HG03432 (cell line): ENCODE data around the gene PPP4C.
A peak's percentile ranks its signal among the peaks of the same experiment; 100 is the strongest.

Experiments
- ATAC-seq: cut with Tn5 transposase; IDR thresholded peaks from one replicate; pipeline ENCODE4 v1.9.1; 2021; ENCODE audit warnings: mild to moderate bottlenecking, moderate library complexity; ENCODE audit not compliant: unreplicated experiment

PPP4C gene

GRCh38 chr16:30054959-30055553 is 20.7 kb upstream of the PPP4C start:
- no peak for ATAC-seq

- ATAC-seq = no peak
These were observed 15.4 kb upstream of the PPP4C start for GRCh38 chr16:30060346-30060745.

DNA sequence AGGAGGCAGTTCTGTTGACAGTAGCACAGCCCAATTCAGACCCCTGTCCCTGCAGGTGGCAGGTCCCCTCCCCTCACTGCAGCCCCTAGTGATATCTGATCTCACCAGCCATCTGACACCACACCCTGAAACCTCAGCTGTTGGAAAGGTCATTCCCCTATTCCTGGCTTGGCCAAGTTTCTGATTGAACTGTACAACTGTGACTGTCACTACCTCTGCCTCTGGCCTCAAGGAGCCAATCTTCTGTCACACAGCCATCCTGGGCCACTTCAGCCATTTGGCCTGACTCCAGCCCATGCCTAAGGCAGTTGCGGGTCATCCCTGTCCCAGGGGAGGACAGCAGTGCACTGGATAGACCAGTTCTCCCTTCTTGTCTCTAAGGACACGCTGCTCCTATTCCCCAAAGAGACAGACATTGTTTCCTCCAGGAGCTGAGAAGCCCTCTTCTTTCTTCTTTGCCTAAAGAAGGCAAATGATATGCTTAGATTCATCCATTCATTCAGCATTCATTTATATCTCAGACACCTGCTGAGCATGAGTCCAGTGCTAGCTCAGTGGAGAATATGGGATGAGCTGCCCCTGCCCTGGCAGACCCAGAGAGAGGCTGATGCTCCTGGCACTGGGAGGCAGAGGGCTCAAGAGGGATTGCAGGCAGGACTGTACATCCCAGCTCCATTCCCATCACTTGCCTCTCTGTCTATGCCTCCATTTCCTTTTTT is 14.8 kb upstream of the PPP4C start:
- no peak for ATAC-seq

- no peak for ATAC-seq
These were observed 12.4 kb upstream of the PPP4C start for GRCh38 chr16:30063278-30063892.

GRCh38 chr16:30063893-30064728 is 11.7 kb upstream of the PPP4C start:
- peak; percentile 26 for ATAC-seq

DNA sequence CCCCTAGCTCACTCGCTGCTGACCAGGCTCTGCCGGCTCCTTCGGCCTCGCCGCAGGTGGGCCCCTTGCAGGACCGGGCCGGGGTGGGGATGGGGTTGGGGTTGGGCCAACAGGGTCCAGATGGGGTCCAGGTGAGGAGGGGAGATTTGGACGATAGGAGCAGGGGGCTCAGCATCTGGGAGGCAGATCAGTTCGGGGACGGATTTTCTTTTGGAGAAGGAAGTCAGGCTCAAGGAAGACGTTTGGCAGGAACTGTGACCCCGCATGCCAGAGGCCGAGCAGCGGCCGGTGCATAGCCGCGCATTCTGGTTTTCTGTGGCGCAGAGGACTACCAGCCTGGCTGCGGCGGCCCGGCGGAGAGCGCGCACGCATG is 11.1 kb upstream of the PPP4C start:
- ATAC-seq = peak; percentile 0

DNA sequence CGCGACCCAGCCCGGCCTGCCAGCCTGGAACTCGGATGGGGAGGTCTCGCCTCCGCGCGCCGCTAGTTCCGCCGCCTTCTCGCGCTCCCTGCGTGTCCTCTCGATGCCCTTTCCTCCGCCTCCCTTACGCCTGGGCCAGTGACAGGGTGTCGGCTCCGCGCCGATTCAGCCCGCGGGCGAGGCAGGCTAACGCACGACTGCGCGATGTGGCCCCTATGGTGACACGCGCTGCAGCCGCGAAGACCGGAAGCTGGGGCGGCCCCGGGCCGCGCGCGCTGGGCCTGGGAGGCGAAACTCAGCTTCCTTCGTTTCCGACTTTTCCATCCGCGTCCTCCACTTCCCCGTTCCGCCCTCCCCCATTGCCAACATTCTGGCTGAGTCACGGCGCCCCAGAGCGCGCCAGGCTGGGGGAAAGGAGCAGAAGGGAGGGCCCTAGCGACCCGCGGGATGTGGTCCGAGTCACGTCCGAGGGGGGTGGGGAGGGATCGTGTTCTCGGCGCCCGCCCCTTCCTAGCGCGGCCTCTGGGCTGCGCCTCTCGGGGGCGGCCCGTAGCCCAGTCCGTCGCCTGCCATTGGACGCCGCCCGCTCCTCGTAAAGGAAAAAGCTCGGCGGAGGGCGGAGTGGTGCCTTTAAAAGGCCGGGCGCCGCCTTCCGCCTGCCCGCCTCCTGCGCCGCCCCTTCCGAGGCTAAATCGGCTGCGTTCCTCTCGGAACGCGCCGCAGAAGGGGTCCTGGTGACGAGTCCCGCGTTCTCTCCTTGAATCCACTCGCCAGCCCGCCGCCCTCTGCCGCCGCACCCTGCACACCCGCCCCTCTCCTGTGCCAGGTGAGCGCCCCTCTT is 10.5 kb upstream of the PPP4C start, which contains the start of gene ALDOA:
ALDOA (plus strand) TSS at position 659 of the 841 bp plus-strand sequence. CDS start 1,138 bp downstream, outside the sequence.
- ATAC-seq = peak; percentile 78

DNA sequence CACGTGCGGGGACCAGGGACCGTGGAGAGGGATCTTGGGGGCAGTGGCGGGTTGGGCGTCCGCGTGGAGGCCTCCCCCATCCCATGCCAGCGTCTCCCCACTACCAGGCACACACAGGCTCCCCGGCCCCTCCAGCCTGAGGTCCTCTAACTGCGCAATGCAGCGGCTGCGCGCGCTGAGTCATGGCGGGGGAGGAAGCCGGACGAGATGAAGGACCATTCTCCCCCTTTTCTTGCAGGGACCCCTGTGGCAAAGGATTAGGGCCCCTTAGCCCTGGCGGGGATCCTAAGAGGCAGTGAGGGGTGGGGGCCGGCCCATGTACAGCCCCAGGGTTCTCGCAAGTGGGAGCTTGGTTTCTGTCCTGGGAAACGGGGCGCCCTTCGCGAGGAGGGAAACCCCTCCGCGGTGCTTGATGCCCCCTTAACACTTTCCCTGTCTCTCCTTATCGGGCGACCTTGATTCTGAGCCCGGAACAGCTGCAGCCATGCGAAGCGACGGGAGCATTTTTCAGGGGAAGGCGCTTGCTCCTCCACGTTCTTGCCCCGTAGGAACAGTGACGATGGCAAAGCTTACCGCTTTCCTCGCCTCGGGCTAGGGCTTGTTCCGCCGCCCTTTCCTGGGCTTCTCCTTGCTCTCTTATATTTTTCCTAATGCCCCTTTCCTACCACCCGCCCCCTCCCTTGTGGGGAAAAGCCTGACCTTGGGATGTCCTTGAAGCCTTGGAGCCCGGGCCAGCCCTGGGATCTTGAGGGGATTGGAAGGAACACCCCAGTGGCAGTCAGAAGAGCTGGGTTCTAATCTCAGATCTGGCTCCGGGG is 9.6 kb upstream of the PPP4C start:
- ATAC-seq = peak; percentile 0

GRCh38 chr16:30066761-30067583 is 8.8 kb upstream of the PPP4C start:
- no peak for ATAC-seq

GRCh38 chr16:30067584-30067916 is 8.2 kb upstream of the PPP4C start:
- no peak for ATAC-seq

- ATAC-seq = no peak
These were observed 7.5 kb upstream of the PPP4C start for GRCh38 chr16:30068333-30068732.

DNA sequence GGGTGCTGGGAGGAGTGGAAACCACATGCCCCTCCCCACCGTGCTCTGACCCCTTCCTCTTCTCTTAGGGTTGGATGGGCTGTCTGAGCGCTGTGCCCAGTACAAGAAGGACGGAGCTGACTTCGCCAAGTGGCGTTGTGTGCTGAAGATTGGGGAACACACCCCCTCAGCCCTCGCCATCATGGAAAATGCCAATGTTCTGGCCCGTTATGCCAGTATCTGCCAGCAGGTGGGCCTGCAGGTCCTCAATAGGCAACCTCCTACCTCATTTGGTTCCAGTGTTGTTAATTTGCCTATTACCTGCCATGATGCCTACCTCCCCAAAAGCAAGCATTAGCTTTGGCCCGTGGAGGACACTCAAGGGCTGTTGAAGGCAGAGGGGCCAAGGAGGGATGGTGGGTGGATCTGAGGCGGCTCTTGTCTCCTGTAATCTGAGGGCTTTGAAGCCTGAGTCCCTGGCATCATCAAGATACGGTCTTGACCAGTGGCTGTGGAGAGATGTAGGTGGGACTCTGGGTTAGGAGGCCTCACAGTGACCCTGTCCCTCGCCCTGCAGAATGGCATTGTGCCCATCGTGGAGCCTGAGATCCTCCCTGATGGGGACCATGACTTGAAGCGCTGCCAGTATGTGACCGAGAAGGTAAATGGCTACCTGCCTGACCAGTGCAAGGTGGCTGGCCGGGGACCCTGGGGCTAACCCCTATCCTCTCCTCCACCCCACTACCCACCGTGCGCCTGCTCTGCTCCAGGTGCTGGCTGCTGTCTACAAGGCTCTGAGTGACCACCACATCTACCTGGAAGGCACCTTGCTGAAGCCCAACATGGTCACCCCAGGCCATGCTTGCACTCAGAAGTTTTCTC is 6.8 kb upstream of the PPP4C start:
- no peak for ATAC-seq

- ATAC-seq = no peak
These were observed 6.0 kb upstream of the PPP4C start for GRCh38 chr16:30069611-30070462.

DNA sequence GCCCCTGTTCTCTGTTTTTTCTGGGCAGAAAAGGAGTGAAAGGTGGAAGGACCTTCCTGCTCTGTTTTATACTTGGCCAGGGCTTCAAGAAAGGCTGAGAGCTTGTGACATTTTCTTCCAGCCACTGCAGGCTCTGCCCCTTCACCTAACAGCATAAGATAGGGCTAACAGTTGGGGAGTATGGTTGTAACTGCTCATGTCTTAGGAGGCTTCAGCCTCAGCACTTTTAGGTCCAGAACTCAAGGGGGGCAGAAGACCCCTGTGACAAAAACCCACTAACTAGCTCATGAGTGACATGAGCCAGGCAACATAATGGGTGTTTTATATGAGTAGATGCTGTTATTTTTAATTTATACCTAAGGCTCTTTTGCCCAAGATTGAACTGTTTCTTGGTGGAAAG is 5.3 kb upstream of the PPP4C start:
- no peak for ATAC-seq

GRCh38 chr16:30076276-30076791 is 540 bp downstream of the PPP4C start:
- peak; percentile 30 for ATAC-seq

DNA sequence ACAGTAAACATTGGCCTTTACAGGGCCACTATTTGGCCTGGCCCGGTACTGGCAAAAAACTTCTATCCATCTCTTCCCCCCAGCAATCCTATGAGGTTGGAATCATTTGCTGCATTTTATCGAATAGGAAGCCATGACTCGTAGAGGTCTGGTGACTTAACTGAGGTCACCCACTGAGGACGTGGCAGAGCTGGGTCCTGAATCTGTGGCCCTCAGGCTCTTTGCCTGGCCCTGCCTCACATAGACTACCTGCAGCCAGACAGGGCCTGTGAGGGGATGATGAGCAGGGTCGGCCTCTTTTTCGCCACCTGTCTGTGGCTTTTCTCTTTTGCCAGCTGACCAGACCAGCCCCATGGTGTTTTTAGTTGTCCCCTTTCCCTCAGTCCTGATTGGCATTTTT is 1.9 kb downstream of the PPP4C start:
- ATAC-seq = no peak

DNA sequence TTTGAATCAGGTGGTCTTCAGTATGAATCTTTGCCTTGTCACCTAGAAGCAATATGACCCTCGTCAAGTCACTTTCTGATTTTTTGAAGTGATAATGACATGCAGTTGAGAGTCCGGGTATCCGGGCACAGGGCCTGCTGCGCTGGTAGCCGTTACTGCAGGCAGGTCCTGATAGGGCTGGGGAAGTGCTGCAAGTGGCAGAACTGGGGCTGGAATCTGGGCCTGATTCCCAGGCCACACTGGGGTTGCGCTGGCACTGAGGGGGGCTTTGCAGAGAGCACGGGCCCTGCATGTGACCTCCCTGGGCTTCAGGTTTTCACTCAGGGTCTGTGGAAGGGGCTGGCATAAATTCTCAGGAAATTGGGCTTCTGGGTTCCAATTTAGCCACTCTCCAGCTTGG is 3.0 kb downstream of the PPP4C start:
- ATAC-seq = no peak
